ENCODE results near the gene SPDYE16.
"Not testable (repeated sequence)": the region's sequence is repeated elsewhere in the genome, so short reads cannot be mapped to it uniquely, and the experiment has no call there.

- not testable (repeated sequence) for TF ChIP-seq CTCF (IDR thresholded peaks at IDR 0.05 in 2 of 3, conservative IDR thresholded peaks at IDR 0.05 in 1 of 3; ENCODE audit: control insufficient read depth in 2 of 3, extremely low read depth in 1 of 3, insufficient read depth in 1 of 3, low read depth in 3 of 3, low read length in 3 of 3); JUND (IDR thresholded peaks at IDR 0.05; ENCODE audit: low read depth, low read length); FOXM1 (IDR thresholded peaks at IDR 0.05; ENCODE audit: low read depth, low read length); PAX5 (IDR thresholded peaks at IDR 0.05; ENCODE audit: borderline replicate concordance, low read depth, low read length); JUNB (IDR thresholded peaks at IDR 0.05); POLR2A (IDR thresholded peaks at IDR 0.05; ENCODE audit: low read depth, low read length); PBX3 (IDR thresholded peaks at IDR 0.05; ENCODE audit: insufficient replicate concordance, low read depth, low read length); SP1 (IDR thresholded peaks at IDR 0.05; ENCODE audit: low read depth, low read length); ZNF384 (IDR thresholded peaks at IDR 0.05; ENCODE audit: borderline replicate concordance, low read depth, low read length); USF2 (IDR thresholded peaks at IDR 0.05; ENCODE audit: borderline replicate concordance, low read depth, low read length); ELK1 (IDR thresholded peaks at IDR 0.05; ENCODE audit: low read depth, low read length); POLR2AphosphoS2 (IDR thresholded peaks at IDR 0.05; ENCODE audit: low read depth, low read length); RAD21 (IDR thresholded peaks at IDR 0.05; ENCODE audit: insufficient read depth, low read depth, low read length); NFIC (IDR thresholded peaks at IDR 0.05; ENCODE audit: low read depth, low read length)
Observed at GRCh38 chr7:76516932-76517331, 26.2 kb downstream of the SPDYE16 start.

Data from GM12878 (cell line).